Nucleus accumbens (tissue), 56 donors: ENCODE data around the gene NELL1.
"Not testable (repeated sequence)": the region's sequence is repeated elsewhere in the genome, so short reads cannot be mapped to it uniquely, and the experiment has no call there.

Experiments
- DNase-seq, 56 donors: peaks; one replicate each; lab custom pipeline; 2025; lab: John Stamatoyannopoulos, UW

Gene NELL1

DNA sequence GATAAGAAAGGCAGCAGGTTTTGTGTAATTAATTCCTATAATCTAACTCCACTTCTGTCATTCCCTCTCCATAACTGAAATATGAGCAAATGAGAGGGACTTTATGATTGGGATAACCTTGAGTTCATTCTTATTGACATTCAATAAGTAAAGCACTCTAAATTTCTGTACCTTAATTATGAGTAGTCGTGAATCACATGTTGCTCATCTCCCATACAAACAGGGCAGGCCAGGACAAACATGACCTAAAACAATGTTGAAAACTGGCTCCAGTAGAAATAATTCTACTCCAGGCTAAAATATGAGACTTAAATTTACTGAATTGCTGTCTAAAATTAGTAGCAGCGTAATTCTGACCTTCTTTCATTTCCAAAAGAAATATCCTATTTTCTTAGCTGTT is 505.4 kb downstream of the NELL1 start:
- DNase-seq = no peak

DNA sequence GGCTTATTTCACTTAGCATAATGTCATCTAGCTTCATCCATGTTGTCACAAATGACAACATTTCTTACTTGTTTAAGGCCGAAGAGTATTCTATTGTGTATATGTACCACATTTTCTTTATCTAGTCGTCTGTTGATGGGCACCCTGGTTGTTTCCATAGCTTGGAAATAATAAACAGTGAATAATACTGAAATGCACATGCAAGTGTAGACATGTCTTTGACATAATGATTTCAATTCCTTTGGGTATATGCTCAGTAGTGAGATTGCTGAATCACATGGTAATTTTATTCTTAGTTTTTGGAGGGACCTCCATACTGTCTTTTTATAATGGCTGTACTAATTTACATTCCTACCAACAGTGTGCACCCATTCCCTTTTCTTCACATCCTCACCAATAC is 508.0 kb downstream of the NELL1 start:
- no peak for DNase-seq

DNA sequence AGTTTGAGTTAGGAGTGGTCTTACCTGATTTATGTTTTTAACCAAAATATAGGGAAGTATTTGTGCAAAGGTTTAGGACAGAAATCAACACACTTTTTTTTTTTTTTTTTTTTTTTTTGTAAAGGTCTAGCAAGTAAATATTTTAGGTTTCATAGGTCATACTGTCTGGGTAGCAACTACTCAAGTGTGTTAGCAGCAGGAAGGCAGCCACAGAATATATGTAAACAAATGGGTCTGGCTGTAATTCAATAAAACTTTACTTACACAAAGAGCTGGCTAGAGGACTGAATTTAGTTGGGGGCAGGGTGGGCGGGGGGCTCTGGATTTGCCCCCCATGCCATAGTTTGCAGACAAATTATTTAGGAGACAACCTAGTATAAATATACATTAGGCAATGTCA is 510.4 kb downstream of the NELL1 start:
- DNase-seq = no peak

DNA sequence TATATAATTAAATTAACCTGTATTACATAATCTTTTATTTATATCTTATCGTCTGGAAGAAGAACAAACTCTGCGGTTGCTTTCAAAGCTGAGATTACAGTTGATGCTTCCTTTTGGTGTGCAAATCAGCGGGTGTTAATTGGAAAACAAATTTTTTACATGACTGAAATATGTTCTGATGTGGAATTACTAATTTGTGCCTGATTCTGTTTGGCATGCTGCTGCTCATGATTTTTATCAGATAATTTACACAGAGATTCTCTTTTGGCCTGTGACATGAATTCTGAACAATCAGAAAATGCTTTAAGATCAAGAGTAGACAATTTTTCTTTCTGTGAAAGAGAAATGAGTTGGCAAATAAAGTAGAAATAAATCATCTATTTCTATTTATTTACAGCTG is 510.8 kb downstream of the NELL1 start:
- DNase-seq = no peak

DNA sequence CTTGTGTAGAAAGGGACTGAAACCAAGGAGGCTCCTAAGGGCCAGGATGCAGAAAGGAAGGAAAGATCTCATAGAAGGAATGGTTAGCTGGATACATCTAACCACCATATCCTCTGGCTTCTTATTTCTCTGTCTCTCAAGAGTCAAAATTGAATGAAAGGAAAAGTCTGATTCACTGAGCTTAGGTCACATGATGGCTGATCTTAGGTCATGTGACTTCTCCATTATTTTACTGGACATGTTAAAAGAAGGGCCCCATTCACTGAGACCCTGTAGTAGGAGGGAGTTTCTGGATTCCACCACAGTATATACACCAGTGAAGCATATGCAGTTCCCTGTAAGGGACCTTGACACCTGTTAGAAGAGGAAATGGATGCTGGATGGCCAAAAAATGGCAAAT is 516.6 kb downstream of the NELL1 start:
- no peak for DNase-seq

DNA sequence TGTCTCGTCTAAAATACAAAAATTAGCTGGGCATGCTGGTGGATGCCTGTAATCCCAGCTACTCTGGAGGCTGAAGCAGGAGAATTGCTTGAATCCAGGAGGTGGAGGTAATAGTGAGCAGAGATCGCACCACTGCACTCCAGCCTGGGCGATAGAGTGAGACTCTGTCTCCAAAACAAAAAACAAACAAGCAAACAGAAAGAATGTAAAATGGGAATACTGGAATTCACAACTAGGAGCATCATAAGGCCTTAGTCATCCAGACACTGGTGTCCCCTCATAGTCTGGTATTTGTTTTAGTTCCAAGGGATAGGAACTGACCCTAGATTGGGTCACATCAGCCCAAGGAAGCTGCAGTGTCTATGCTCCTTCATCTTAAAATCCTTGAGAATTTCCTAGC is 520.8 kb downstream of the NELL1 start:
- no peak for DNase-seq

DNA sequence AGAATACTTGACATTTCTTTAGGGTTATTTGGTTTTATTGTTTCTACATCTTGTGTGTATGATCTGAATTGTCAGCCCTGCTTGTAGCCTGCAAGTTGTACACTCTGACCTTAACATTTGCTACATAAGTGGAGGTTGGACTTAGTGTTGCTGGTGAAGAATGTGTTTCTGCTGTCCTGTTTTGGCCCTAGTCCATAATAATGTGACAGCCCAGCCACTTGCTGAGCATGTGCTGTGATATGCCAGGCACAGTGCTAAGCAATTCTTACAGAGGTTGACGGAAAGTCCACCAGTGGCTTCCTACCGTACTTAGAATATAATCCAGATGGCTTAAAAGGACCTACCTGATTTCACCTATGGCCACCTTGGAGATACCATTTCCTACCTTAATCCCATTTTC is 526.6 kb downstream of the NELL1 start:
- no peak for DNase-seq

DNA sequence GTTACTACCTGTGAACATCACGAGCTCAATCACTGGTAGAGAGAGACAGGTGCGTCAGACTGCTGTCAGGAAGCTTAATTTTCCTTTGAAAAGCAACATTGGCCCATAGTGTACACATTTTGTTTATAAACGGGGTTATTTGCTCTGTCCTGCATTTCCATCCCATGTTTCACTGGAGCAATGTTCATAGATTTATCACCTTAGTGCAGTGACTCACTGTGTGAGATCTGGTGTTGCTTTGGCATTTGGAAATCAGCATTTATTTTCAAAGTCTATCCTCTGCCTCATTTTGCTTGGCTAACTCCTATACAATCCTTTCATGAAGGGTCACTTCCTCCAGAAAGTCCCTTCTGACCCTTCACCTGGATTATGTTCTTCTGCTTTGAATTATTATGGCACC is 529.1 kb downstream of the NELL1 start:
- no peak for DNase-seq

DNA sequence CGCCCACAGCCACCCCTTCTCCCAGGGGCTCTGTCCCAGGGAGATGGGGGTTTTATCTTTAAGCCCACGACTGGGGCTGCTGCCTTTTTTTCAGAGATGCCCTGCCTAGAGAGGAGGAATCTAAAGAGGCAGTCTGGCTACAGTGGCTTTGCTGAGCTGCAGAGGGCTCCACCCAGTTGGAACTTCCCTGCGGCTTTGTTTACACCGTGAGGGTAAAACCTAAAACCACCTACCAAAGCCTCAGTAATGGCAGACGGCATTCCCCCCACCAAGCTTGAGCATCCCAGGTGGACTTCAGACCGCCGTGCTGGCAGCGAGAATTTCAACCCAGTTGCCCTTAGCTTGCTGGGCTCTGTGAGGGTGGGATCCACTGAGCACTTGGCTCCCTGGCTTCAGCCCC is 535.8 kb downstream of the NELL1 start:
- DNase-seq = no peak

DNA sequence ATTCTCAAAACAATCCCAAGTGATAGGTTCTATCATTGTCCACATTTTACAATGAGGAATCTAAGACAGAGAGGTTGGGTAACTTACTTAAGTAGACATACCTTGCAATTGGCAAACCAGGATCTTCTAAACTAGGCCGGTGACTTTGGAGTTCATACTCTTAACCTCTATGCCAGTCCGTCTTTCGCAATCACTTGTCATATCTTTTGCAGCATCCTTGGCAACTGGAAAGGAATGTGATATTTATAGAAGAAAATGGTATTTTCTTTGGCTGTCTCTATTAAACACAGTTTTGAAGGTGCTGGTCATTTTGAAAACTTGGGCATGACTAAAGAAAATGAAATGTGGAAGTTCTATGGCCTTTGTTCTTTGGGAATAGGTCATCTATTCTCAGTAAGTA is 556.5 kb downstream of the NELL1 start:
- DNase-seq = no peak

DNA sequence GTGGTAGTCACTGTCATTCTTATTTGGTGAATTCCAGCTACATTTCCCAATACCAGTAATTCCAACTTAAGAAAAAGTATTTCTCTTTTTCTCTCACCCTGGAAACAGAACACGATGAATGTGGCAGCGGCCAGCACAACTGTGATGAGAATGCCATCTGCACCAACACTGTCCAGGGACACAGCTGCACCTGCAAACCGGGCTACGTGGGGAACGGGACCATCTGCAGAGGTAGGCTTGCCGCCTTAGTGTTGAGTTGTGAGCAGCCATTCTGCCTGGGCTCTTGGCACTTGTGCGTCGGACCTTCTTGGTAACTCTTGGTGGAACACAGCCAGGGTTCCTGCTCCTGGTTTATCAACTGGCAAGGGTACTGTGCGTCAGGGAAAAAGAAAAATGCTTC is 559.8 kb downstream of the NELL1 start:
- no peak for DNase-seq

DNA sequence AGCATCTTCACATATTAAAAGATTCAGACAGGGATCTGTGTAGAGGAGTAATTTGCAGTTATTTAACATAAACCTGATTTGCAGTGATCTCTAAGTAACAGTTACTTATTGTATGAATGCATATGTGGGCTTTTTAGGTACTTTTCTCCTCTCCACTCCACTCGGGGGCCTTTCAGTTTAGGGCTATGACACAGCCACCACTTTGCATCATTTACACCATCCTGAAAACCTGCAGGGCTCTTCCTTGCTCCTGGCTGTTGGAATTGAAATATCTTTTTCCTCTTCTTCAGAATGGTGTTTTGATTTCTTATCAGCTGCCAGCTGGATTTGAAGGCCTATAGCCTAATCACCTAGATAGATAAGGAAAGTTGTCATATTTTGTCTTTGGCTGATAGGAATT is 580.8 kb downstream of the NELL1 start:
- no peak for DNase-seq

DNA sequence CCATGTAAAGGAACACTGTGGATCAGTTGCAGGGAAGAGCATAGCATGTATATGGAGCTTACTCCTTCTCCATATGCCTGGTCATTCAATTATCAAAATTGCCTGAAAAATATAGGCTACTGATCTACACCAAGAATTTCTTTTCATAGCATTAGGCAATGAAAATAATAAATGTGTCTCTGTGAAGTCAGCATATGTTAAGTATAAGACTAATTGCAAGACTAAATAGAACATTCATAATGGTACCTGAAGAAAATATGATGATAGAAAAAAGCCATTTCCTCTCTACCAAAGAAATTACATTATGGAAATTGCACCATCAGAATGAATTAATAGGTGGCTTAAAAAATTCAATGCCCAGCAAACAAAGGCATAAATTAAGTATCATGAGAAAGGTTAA is 584.7 kb downstream of the NELL1 start:
- no peak for DNase-seq

DNA sequence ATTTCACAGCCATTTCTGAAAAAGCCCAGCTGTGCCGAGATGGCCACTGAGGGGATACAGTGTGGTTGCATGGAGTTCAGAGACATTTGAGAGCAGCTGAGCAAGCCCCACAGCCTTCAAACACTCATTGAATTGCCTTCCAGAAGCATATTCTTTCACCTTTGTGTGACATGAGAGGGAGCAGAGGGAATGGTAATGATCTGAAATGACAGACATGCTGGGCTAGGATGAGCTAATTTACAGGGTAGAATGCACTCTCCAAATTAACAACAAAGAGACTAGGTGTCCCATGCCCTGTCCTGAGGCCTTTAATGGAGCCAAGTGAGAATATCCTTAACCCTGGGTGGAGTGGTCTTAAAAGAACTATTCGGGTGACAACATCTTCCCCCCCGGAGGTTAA is 585.4 kb downstream of the NELL1 start:
- DNase-seq = no peak

DNA sequence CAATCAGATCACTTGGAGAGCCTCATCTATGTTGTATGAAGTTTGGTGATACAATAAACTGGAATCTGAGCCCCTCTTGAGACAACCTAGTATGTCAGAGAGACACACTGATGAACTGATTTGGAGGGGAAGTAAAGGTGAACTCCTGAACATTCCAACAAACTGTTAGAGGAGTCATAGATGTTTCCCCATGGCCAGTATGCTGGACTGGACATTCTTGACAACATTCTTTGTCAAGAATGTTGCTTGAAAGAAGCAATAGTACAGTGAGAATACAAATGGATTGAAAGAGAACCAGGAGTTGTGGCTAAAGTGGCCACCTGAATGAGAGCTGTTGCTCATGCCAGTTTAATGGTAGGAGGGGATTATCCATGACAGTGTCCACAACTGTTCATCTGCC is 588.1 kb downstream of the NELL1 start:
- no peak for DNase-seq

DNA sequence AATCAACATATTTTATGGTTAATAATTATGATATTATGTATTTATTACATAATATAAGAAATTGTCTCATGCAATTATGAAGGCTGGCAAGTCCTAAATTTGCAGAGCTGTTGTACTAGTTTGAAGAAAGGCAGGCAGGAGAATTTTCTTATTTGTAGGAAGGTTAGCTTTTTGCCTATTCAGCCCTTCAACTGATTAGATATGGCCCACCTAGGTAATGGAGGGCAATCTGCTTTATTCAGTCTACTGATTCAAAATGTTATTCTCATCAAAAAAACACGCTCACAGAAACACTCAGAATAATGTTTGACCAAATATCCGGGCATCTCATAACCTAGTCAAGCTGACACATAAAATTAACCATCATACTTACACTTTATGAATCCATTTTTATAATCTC is 589.0 kb downstream of the NELL1 start:
- DNase-seq = no peak

DNA sequence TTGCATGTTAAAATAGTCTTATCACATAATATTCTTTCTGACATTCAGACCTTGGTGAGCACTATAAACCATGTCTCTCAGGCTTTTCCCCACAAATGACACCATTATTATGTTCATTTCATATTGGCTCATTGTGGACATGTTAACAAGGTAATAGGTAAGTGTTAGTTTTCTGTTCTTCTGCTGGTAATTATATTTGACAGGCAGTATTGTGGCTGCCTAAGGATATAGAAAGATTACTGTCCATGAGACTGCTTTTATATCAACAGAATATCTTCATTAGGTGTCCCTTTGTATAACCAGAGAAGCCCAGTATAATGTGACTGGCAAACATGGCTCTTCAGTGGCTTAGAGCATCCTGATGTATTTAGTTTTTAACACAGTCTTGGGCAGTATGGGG is 590.7 kb downstream of the NELL1 start:
- no peak for DNase-seq

DNA sequence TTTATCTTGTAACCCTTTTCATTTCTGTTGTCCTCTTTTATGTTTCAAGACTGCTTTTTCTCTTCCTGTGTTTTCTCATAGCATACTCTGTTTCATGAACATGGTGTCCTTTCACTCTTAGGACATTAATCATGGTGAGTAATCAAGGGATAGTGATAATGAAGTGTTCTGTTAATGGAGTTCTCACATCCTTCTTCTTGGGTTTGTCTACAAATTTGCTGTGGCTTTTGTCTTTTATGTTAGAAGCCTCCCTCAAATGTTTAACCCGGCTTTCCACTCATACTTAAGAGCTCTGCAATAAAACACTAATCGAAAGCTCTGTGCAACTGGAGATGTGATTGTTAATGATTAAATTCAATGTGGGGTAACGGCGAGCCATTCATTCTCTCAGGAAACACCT is 593.6 kb downstream of the NELL1 start:
- no peak for DNase-seq

DNA sequence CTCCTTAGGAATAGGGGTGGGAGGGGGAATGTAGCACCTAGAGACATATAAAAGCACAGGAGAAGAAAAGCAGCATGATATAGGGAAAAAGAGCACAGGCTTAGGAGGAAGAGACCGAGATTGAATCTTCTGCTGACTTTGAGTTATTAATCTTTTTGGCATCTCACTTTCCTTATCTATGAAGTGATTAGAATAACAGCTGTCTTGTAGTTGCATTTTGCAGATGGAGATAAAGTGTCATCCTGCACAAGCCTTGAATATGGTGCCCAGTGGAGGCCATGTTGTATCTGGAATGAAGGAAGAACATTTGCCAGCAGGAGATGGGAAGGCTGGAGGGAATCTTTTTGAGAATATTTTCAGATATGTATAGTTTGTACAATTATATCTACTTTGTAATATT is 594.7 kb downstream of the NELL1 start:
- no peak for DNase-seq

DNA sequence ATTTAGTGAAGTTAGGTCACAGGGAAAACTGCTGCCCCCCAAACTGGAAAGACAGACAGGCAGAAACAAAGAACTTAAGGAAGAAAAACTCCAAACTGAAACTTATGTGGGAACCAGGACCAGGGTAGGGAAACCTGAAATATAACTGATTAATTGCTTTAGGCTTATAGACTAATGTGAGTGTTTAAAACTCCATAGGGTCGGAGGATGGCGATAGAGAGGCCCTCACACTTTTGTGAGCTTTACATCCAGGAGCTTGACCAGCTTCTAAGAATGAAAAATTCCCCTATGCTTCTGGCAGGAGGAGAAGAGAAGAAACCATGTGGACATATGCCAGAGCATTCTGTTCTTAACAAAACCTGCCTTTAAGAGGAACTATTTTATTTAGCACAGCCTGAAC is 598.6 kb downstream of the NELL1 start:
- no peak for DNase-seq

DNA sequence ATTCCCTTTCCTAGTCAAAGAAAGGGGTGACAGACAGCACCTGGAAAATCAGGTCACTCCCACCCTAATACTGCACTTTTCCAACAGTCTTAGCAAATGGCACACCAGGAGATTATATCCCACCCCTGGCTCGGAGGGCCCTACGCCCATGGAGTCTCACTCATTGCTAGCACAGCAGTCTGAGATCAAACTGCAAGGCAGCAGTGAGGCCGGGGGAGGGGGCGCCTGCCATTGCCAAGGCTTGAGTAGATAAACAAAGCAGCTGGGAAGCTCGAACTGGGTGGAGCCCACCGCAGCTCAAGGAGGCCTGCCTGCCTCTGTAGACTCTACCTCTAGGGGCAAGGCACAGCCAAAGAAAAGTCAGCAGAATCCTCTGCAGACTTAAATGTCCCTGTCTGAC is 602.8 kb downstream of the NELL1 start:
- not testable (repeated sequence) for DNase-seq

DNA sequence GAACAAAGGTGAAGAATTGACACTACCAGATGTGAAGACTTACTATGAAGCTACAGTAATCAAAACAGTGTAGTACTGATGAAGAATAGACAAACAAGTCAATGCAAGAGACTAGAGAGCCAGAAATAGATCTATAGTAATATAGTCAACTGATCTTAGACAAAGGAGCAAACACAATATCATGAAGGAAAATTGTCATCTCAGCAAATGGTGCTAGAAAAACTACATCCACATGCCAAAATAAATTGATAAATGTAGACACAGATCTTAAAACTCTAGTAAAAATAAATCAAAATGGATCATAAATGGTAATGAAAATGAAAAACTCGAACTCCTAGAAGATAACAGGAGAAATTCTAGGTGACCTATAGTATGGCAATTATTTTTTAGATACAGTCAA is 609.5 kb downstream of the NELL1 start:
- no peak for DNase-seq

DNA sequence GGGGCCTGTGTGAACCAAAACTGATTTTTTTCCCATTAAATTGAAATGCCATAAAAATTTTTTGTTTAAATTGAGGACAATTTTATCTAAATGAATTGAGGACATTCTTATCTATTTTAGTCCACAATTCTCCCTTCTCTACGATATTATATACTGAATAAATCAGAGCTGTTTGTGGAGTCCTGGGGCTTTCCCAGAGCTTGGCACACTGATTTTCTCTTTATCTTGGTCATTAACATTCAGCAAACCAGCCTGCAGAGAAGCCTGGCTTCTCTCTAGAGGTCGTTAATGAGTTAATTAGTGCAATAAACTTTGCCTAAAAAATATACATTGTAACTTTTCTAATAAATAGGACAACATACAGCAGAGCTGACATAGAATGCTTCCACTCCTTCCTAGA is 615.7 kb downstream of the NELL1 start:
- no peak for DNase-seq

DNA sequence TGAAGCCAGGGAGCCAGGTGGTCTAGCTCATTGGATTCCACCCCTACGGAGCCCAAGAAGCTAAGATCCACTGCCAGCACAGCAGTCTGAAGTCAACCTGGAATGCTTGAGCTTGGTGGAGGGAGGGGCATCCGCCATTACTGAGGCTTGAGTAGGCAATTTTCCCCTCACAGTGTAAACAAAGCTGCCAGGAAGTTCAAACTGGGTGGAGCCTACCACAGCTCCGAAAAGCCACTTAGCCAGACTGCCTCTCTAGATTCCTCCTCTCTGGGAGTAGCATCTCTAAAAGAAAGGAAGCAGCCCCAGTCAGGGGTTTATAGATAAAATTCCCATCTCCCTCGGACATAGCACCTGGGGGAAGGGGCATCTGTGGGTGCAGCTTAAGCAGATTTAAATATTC is 620.3 kb downstream of the NELL1 start:
- DNase-seq = no peak
